Measurements from ENCODE around the gene TFCP2.
A peak's percentile ranks its signal among the peaks of the same experiment; 100 is the strongest.
"Not testable (repeated sequence)": the region's sequence is repeated elsewhere in the genome, so short reads cannot be mapped to it uniquely, and the experiment has no call there.

Gene TFCP2

DNA sequence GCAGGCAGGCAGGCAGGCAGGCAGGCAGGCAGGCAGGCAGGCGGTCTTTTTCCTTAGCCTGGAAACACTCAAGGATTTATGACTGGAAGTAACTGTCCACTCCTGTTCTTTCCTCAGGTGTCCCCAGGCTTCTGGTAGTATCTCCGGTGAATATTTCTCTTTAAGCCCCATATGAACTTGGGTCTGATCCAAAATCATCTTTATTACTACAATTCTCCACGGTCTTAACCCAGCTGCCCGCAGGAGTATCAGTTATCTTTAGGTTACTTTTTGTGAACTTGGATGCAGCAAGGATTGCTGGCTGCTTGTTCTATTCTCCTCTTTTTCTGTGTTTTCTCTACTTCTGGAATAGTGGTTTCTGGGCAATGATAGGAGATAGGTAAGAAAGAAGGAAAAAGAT lies 92.8 kb downstream of the TFCP2 start:
- no peak for ATAC-seq

DNA sequence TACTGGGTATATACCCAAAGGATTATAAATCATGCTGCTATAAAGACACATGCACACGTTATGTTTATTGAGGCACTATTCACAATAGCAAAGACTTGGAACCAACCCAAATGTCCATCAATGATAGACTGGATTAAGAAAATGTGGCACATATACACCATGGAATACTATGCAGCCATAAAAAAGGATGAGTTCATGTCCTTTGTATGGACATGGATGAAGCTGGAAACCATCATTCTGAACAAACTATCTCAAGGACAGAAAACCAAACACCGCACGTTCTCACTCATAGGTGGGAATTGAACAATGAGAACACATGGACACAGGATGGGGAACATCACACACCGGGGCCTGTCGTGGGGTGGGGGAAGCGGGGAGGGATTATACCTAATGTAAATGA lies 94.1 kb downstream of the TFCP2 start:
- ATAC-seq = not testable (repeated sequence)

GRCh38 chr12:51078346-51078745 lies 94.6 kb downstream of the TFCP2 start:
- ATAC-seq = not testable (repeated sequence)

DNA sequence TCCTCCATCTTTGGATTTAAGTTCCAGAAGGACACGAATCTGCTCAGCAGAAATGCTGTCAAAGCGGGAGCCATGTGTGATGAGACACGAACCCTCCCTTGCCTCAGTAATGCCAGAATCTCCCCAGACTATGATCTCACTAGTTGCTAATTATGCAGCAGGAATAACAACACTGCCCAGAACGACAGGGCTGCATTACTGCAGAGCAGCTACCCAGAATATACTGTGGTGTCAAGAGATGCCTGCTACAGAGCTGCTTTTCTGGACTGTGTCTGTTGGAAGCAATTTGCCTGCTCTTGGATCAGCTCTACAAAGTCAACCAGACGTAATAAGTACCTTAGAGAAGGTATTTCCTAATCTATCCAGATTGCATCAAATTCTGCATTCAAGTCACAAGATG lies 95.0 kb downstream of the TFCP2 start:
- ATAC-seq = no peak

- ATAC-seq = peak in 1 of 2 donors; percentile 65
Measured at GRCh38 chr12:51076236-51076930, 96.6 kb downstream of the TFCP2 start.

DNA sequence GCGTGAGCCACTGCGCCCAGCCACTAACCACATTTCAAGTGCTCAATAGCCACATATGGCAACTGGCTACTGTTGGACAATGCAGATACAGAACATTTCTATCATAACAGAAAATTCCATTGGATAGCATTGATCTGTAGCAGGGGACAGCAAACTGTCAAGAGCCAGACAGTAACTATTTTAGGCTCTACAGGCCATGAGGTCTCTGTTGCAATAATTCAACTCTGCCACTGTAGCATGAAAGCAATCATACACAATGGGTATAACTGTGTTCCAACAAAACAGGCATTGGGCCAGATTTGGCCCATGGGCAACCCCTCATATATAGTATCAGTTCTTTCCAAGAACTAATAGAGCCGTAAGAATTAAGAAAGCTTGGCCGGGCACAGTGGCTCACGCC lies 97.5 kb downstream of the TFCP2 start:
- no peak for ATAC-seq

- no peak for ATAC-seq
Measured at GRCh38 chr12:51071663-51072062, 101.3 kb downstream of the TFCP2 start.

DNA sequence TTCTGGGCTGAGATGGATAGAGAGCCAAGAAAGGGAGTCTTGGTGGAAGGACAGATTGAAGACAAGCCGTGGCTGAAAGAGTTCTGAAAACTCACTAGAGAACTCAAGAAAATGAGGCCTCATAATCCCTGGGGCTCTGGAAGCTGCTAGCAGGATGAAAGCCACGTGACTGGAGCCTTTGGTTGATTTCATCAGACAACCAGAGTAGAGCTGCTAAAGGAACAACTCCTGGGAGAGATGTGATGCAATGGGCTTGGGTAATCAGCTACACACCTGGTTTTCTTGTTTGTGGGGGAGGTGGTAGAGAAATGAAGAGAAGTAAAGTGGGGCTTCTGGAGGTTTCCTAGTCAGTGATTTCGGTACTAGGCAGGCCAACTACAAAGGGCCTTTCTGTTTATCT lies 102.9 kb downstream of the TFCP2 start:
- ATAC-seq = no peak

DNA sequence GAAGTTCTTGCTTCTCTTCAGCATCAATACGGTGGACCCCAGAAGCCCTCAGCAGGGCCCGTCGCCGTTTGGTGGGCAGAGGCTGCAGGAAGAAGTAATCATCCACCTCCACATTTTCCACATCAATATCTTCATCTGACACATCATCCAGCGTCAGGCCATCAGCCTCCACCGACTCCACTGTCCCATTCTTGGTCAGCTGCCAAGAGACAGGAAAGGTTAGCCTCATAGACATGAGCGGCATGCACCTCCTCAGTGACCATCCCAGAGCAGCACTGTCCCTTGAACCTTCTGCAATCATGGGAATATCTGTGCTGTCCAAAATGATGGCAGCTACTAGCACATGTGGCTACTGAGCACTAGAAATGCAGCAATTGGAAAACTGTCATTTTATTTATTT lies 105.2 kb downstream of the TFCP2 start:
- no peak for ATAC-seq

DNA sequence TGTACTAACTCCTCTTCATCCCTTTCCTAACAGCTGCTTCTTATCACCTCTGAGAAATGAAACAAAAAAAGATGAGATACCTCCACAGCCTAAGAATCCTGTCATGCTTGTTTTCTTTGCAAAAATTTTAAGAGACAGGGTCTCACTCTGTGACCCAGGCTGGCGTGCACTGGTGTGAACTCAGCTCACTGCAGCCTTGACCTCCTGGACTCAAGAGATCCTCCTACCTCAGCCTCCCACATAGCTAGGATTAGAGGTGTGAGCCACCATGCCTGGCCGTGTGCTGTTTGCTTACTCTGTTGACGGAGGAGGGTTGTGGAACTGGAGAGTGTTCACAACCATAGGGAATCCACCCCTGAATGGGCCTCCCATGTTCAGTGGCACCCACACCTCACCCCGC lies 105.7 kb downstream of the TFCP2 start:
- no peak for ATAC-seq

GRCh38 chr12:51065530-51065929 lies 107.4 kb downstream of the TFCP2 start:
- ATAC-seq = no peak

DNA sequence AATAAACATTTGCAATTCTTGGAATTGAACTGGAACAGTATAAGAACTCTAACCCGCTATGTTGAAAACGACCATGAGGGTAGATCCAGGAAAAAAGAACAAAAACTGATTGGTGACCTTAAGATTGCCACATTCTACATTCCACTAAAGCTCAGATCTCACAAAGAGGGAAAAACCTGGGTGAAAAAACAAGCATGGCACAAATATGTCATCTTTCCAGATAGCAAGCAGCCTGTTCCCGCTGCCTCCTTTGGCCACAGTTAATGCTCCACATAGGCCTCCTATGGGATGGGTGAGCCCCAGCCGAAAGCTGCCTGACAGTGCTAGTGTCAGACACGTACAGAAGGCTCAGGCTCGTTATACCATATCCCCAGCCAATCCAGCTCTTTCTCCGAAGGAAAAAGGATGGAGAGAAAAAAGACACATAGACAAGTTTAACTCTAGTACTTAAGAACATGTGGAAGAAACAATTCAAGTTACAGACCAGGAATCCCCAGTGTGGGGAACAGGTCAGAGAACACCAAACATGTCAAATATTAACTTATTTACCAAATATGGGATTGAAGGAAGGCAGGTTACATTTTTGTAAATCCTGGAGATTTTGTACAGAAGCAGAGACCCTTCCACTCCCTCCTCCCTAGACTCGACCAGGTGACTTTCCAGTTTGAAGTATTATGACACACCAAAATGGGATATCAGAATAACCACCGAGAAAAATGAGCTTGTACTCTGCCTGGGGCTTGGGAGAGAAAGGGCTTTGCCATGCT lies 110.1 kb downstream of the TFCP2 start:
- no peak for ATAC-seq

- no peak for ATAC-seq
Measured at GRCh38 chr12:51059086-51059485, 113.8 kb downstream of the TFCP2 start.

DNA sequence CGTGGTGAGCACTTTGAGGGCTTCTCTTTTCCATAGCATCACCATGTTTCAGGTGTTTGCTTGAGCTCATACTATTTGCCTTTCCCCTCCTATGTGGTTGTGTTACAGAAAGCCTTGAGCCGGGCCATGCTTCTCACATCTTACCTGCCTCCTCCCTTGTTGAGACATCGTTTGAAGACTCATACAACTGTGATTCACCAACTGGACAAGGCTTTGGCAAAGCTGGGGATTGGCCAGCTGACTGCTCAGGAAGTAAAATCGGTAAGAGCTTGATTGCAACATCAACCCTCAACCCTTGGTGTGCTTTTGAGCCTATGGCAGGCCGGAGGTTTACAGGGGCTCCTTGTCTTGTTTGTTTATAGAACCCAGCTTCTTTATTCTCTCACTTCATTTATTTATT lies 116.7 kb downstream of the TFCP2 start:
- ATAC-seq = no peak

DNA sequence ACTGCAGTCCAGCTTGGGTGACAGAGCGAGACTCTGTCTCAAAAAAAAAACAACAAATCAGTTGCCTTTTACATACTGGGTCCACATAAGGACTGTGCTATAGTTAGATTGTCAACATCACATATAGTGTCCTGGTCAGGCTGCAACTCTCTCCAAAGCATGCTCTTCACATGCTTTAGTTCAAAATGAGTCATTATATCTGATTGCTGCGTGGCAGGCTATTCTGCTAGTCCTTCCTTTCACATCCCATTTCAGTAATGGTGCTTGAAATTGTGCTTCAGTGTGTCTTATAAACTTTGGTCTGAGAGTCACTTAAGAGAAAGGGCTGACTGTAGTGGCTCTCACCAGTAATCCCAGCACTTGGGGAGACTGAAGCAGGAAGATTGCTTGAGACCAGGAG lies 117.9 kb downstream of the TFCP2 start:
- ATAC-seq = no peak

DNA sequence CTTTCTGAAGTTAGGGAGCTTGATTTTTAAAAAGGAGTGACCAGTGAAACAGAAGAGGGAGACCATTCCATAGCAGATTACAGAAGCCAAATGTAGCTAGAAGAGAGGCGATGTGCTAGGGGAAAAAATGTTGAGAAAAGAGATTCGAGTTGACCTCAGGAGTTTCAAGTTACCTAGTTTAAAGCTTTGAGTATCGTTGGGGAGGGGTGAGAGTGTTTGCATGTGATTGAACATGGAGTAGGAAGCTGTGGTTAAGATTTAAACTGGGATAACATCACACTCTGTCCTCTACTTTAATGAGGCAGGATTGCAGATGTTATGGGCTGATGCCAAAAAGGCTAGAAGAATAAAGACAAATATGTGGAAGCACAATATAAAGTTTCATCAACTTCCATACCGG lies 121.1 kb downstream of the TFCP2 start:
- no peak for ATAC-seq

GRCh38 chr12:51049525-51049924 lies 123.4 kb downstream of the TFCP2 start:
- no peak for ATAC-seq

DNA sequence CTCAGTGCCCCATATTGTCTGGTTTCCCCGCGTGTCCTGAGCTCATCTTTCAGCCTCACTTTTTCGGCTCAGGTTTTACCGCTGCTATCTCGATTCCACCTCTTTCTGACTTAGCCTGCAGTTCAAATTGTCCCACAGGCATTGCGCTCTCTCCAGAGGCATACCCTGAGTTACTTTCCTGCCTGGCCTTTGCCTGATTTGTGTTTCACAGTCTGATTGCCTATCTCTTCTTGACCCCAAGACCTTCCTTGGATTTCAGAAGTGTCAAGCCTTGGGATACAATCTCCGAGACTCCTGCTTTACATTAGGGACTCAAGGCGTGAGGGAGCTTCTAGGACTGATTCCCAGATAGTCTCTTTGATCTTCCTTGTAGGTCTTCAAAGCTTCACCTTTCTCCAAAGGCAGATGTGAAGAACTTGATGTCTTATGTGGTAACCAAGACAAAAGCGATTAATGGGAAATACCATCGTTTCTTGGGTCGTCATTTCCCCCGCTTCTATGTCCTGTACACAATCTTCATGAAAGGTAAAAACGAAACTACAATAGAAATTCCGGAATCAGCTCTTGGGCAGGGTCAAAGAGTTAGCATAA lies 124.2 kb downstream of the TFCP2 start:
- no peak for ATAC-seq

- ATAC-seq = peak; percentile 97 to 98
Measured at GRCh38 chr12:51047655-51048540, 125.0 kb downstream of the TFCP2 start, which contains the start of gene LETMD1. Gene LETMD1, plus strand, starts transcription at chr12:51048327. Its CDS starts 30 bp downstream, at chr12:51048357.

Data from activated CD4-positive, CD25-positive, alpha-beta regulatory T cell treated with anti-CD3 and anti-CD28 coated beads, Interleukin-2, amount 50 U/mL, for 24 hours (primary cell).